ENCODE measurements around the gene TRIOBP.
A peak's percentile ranks its signal among the peaks of the same experiment; 100 is the strongest.

The TRIOBP gene

GRCh38 chr22:37672920-37673455 lies 23.9 kb upstream of the TRIOBP start:
- no peak for TF ChIP-seq CTCF (IDR thresholded peaks at IDR 0.05; ENCODE audit: low read depth, low read length)
- no peak overlapping the region for H3K4me3 ChIP-seq (ENCODE audit: low read depth, low read length)

DNA sequence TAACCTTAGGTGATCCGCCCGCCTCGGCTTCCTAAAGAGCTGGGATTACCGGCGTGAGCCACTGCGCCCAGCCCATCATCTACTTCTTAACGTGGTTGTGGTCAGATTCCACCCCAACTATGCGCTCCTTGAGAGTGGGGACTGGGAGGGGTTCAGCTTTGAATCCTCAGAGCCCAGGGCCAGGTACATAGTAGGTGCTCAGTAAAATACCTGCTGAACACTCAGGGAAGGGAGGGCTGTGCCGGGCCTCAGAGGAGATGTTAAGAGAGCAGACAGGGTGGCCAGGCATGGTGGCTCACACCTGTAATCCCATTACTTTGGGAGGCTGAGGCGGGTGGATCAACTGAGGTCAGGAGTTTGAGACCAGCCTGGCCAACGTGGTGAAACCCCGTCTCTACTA lies 22.6 kb upstream of the TRIOBP start:
- TF ChIP-seq CTCF (IDR thresholded peaks at IDR 0.05; ENCODE audit: low read depth, low read length) = no peak

DNA sequence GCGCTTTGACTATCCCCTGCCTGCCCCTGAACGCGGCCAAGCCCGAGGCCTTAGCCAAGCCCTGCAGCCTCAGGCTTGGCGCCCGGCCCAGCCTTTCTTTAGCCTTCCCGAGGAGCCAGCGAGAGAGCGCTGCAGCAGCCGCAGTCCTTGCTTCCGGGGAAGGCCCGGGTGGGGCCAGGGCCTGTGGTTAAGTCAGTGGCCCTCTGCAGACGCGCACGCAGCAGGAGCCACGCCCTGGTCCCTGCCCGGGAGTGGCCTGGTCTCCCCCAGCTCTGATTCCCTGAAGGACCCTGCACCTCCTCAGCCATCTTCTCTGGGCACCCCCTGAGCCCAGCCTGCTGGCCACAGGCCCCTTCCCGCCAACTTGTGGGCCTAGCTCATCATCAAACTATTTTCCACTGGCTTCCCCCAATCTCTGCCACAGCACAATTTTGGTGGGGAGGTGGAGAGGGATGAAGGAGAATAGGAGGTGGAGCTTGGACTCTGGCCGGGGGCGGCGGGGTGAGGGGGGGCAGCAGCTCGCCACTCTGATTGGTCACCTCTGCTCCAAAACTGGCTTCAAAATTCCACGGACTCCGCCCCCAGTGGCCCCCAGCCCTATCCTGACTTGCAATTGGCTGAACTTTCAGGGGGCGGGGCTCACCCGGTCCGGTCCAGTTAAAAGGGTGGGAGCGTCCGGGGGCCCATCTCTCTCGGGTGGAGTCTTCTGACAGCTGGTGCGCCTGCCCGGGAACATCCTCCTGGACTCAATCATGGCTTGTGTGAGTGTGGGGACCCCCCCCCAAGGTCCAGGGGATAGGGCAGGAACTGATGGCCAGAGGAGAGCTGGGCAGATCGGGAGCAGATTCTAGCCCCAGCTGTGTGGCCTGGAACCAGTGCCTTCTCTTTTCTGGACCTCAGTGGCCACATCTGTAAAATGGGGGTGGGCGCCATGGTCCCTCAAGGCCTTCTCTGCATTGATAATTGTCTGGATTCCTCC lies 21.6 kb upstream of the TRIOBP start, which contains the start of gene LGALS1:
Gene LGALS1 (plus strand): TSS at position 686 of the 979 bp plus-strand sequence. CDS start 67 bp downstream, at position 753.
- peak within 1 kb of the TSS; percentile 99 for H3K4me3 ChIP-seq (ENCODE audit: low read depth, low read length)
- no peak for TF ChIP-seq CTCF (IDR thresholded peaks at IDR 0.05; ENCODE audit: low read depth, low read length)

More for the DNA sequence above, 22.6 kb upstream of the TRIOBP start:
- no peak overlapping the region for H3K4me3 ChIP-seq (ENCODE audit: low read depth, low read length)

- peak overlapping the region; percentile 99 for H3K4me3 ChIP-seq (ENCODE audit: low read depth, low read length)
- TF ChIP-seq CTCF (IDR thresholded peaks at IDR 0.05; ENCODE audit: low read depth, low read length) = no peak
Observed at GRCh38 chr22:37675930-37676735, 20.7 kb upstream of the TRIOBP start.

- peak overlapping the region; percentile 99 for H3K4me3 ChIP-seq (ENCODE audit: low read depth, low read length)
- TF ChIP-seq CTCF (IDR thresholded peaks at IDR 0.05; ENCODE audit: low read depth, low read length) = no peak
Observed at GRCh38 chr22:37676736-37677492, 19.9 kb upstream of the TRIOBP start.

DNA sequence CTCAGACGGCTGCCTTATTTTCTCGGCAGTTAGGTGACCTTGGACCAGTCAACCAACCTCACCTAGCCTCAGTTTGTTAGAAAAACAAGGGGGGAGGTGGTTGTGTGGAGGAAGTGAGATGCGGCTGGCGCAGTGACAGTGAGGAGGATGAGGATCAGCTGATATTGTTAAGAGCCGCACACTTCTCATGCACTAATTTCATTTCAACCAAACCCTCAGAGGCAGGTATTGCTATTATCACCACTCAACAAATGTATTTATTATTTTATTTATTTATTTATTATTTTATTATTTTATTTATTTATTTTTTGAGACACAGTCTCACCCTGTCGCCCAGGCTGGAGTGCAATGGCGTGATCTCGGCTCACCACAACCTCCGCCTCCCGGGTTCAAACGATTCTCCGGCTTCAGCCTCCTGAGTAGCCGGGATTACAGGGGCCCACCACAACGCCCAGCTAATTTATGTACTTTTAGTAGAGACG lies 19.3 kb upstream of the TRIOBP start:
- peak overlapping the region; percentile 99 for H3K4me3 ChIP-seq (ENCODE audit: low read depth, low read length)
- no peak for TF ChIP-seq CTCF (IDR thresholded peaks at IDR 0.05; ENCODE audit: low read depth, low read length)
